ENCODE measurements around the gene MRPL21. TPM values are rescaled to one million over a fixed set of nuclear protein-coding genes. Genes with fewer than 3 reads are reported as not detected.

MRPL21 gene
- polyA plus RNA-seq, 2 of the 4 experiments (the other 2 are of a cell fraction): 116 to 131 TPM

DNA sequence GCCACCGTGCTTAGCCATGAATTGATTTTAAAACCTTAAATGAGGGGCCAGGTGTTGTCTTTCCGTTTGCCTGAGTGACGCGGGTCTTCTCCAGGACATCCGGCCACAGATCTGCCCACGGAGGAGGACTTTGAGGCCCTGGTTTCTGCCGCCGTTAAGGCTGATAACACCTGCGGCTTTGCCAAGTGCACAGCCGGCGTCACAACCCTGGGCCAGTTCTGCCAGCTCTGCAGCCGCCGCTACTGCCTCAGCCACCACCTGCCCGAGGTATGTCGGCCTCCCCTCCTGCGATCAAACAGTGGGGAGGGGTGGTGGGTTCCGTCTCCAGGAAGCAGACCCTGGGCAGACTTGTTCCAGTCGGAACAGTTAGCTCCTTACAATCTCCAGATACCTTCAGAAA lies 34.5 kb upstream of the MRPL21 start (continued):
- TF ChIP-seq HOXA7 (CRISPR knock-in tag; IDR thresholded peaks at IDR 0.05): no peak
- TF ChIP-seq FOSB (CRISPR knock-in tag; IDR thresholded peaks at IDR 0.05): no peak
- TF ChIP-seq, protein P1, sequence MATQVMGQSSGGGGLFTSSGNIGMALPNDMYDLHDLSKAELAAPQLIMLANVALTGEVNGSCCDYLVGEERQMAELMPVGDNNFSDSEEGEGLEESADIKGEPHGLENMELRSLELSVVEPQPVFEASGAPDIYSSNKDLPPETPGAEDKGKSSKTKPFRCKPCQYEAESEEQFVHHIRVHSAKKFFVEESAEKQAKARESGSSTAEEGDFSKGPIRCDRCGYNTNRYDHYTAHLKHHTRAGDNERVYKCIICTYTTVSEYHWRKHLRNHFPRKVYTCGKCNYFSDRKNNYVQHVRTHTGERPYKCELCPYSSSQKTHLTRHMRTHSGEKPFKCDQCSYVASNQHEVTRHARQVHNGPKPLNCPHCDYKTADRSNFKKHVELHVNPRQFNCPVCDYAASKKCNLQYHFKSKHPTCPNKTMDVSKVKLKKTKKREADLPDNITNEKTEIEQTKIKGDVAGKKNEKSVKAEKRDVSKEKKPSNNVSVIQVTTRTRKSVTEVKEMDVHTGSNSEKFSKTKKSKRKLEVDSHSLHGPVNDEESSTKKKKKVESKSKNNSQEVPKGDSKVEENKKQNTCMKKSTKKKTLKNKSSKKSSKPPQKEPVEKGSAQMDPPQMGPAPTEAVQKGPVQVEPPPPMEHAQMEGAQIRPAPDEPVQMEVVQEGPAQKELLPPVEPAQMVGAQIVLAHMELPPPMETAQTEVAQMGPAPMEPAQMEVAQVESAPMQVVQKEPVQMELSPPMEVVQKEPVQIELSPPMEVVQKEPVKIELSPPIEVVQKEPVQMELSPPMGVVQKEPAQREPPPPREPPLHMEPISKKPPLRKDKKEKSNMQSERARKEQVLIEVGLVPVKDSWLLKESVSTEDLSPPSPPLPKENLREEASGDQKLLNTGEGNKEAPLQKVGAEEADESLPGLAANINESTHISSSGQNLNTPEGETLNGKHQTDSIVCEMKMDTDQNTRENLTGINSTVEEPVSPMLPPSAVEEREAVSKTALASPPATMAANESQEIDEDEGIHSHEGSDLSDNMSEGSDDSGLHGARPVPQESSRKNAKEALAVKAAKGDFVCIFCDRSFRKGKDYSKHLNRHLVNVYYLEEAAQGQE (IDR thresholded peaks at IDR 0.05): no peak
- TF ChIP-seq, protein P2, sequence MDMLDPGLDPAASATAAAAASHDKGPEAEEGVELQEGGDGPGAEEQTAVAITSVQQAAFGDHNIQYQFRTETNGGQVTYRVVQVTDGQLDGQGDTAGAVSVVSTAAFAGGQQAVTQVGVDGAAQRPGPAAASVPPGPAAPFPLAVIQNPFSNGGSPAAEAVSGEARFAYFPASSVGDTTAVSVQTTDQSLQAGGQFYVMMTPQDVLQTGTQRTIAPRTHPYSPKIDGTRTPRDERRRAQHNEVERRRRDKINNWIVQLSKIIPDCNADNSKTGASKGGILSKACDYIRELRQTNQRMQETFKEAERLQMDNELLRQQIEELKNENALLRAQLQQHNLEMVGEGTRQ (IDR thresholded peaks at IDR 0.05): no peak
- TF ChIP-seq, protein P3, sequence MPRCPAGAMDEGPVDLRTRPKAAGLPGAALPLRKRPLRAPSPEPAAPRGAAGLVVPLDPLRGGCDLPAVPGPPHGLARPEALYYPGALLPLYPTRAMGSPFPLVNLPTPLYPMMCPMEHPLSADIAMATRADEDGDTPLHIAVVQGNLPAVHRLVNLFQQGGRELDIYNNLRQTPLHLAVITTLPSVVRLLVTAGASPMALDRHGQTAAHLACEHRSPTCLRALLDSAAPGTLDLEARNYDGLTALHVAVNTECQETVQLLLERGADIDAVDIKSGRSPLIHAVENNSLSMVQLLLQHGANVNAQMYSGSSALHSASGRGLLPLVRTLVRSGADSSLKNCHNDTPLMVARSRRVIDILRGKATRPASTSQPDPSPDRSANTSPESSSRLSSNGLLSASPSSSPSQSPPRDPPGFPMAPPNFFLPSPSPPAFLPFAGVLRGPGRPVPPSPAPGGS (IDR thresholded peaks at IDR 0.05): no peak
- TF ChIP-seq EHMT2 (IDR thresholded peaks at IDR 0.05; ENCODE audit: low read depth): no peak
- no peak for TF ChIP-seq ESRRA (IDR thresholded peaks at IDR 0.05; ENCODE audit: borderline replicate concordance, low read length)

DNA sequence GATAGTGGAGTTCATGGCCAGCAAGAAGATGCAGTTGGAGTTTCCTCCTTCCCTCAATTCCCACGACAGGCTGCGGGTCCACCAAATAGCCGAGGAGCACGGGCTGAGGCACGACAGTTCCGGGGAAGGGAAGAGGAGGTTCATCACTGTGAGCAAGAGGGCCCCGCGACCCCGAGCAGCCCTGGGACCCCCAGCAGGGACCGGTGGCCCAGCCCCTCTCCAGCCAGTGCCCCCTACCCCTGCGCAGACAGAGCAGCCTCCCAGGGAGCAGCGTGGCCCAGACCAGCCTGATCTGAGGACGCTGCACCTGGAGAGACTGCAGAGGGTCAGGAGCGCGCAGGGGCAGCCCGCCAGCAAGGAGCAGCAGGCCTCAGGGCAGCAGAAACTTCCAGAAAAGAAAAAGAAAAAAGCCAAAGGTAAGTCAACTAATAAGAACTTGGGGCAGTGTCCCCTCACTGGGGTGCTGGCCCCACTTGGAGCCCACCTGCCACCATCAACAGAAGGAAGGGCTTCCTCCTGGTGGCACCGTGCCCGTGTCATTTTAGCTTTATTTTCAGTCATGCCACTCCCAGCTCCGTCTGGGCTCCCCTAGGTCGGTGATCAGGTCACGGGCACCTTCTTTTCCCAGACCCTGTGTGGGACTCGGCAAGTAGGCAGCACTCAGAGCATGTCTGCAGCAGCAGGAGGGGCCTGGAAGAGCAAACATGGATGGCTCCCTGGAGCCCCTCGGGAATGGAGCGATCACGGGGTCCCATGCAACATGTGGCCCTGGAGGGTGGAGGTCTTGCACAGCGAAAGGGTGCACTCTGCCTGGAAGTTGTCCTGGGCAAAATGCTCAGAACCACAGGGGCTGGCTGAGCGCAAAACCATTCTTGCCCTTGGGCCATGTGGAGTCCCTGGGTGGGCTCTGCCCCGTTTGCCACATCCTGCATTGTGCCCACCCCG lies 33.3 kb upstream of the MRPL21 start:
- Histone ChIP-seq H3K4me1 (no peaks in the 10 kb centered on the region), H3K4me2 (no peak overlapping the region), H3K9me3 (no peaks in the 10 kb centered on the region), H3K27ac (no peak overlapping the region), H3K4me3 (no peak overlapping the region)
- no peak for FAIRE-seq
- ChIA-PET POLR2A (no interaction called here), CTCF (interaction anchor here (0.6 kb wide), 1 partner anchor 33 kb away, joined by 4 read pairs; no protein-coding TSS in a partner anchor)
- no peak for TF ChIP-seq CEBPB (IDR thresholded peaks at IDR 0.05)
- no peak for TF ChIP-seq EP300 (IDR thresholded peaks at IDR 0.05)
- TF ChIP-seq PHF8 (IDR thresholded peaks at IDR 0.05; ENCODE audit: borderline replicate concordance, low read depth): no peak
- no peak for TF ChIP-seq SMC3 (IDR thresholded peaks at IDR 0.05)
- TF ChIP-seq, protein P4, sequence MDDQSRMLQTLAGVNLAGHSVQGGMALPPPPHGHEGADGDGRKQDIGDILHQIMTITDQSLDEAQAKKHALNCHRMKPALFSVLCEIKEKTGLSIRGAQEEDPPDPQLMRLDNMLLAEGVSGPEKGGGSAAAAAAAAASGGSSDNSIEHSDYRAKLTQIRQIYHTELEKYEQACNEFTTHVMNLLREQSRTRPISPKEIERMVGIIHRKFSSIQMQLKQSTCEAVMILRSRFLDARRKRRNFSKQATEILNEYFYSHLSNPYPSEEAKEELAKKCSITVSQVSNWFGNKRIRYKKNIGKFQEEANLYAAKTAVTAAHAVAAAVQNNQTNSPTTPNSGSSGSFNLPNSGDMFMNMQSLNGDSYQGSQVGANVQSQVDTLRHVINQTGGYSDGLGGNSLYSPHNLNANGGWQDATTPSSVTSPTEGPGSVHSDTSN (IDR thresholded peaks at IDR 0.05): no peak
- no peak for TF ChIP-seq MYC (IDR thresholded peaks at IDR 0.05; ENCODE audit: borderline replicate concordance, low read length)
- TF ChIP-seq NR3C1 (IDR thresholded peaks at IDR 0.05): no peak
- no peak for ATAC-seq
- no peak for DNase-seq (ENCODE audit: low read depth in 1 of 2, low spot score in 1 of 2)
- WGBS (ENCODE audit: missing lambda C conversion rate): 93% methylated on average over 21 of the region's 29 CpGs

DNA sequence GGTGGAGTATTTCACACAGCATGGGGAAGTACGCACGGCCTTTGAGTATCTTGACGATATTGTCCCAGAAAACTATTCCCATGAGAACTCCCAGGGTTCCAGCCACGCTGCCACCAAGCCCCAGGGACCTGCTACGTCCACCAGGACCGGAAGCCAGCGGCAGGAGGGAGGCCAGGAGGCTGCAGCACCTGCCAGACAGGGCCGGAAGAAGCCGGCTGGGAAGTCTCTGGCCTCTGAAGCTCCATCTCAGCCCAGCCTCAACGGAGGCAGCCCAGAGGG lies 32.7 kb upstream of the MRPL21 start:
- ATAC-seq (no peak), FAIRE-seq (no peak), DNase-seq (ENCODE audit: low read depth in 1 of 2, low spot score in 1 of 2) (no peak)
- Histone ChIP-seq H3K4me3 (no peak overlapping the region), H3K4me2 (no peak overlapping the region), H3K27ac (no peak overlapping the region), H3K9me3 (no peaks in the 10 kb centered on the region), H3K4me1 (no peaks in the 10 kb centered on the region)
- 90% methylated on average over 10 of the region's 10 CpGs for WGBS (ENCODE audit: missing lambda C conversion rate)
- ChIA-PET POLR2A (no interaction called here), CTCF (no interaction called here)
- TF ChIP-seq RARB (CRISPR knock-in tag; IDR thresholded peaks at IDR 0.05) (no peak), RCOR1 (IDR thresholded peaks at IDR 0.05; ENCODE audit: low read depth, low read length) (no peak), NPAS2 (CRISPR knock-in tag; IDR thresholded peaks at IDR 0.05; ENCODE audit: borderline replicate concordance) (no peak), ZC3H11A (IDR thresholded peaks at IDR 0.05) (no peak), POLR2A (IDR thresholded peaks at IDR 0.05; ENCODE audit: low read length) (no peak), ESRRA (IDR thresholded peaks at IDR 0.05; ENCODE audit: borderline replicate concordance, low read length) (no peak), RFX5 (IDR thresholded peaks at IDR 0.05) (no peak), RNF2 (IDR thresholded peaks at IDR 0.05; ENCODE audit: borderline replicate concordance, low read depth) (no peak), SMC3 (IDR thresholded peaks at IDR 0.05) (no peak), CHD2 (IDR thresholded peaks at IDR 0.05; ENCODE audit: low read length, partially characterized antibody) (no peak), ZFP36 (IDR thresholded peaks at IDR 0.05; ENCODE audit: borderline replicate concordance, partially characterized antibody) (no peak)
- TF ChIP-seq, protein P2 (IDR thresholded peaks at IDR 0.05): no peak
- TF ChIP-seq, protein P1 (IDR thresholded peaks at IDR 0.05): no peak

Data from A549 (cell line).